Right lobe of liver (tissue), 4 donors: ENCODE data around the gene PGM2.

Experiments
- POLR2A ChIP-seq: fragments of 450-650 bp; IDR thresholded peaks from one replicate; pipeline ENCODE4 v1.6.1; 2017; ENCODE audit warnings: antibody characterized with exemption, mild to moderate bottlenecking
- TF ChIP-seq, protein P1 (sequence below), 4 donors: fragments of 200-600 bp in 3 of 4; fragments of 450-650 bp in 1 of 4; IDR thresholded peaks; one replicate each; pipeline versions ENCODE4 v1.5.1 to v1.8.0; 2016 to 2022; ENCODE audit warnings: antibody characterized with exemption in 4 of 4, mild to moderate bottlenecking in 2 of 4
- donor health status: DM: no; HTN: no; CAD: no.
- donor health status: DM: no; HTN: no; CAD: no.
- donor health status: DM: no; HTN: yes; CAD: no.

- TF ChIP-seq POLR2A: no peak
- TF ChIP-seq, protein P1, sequence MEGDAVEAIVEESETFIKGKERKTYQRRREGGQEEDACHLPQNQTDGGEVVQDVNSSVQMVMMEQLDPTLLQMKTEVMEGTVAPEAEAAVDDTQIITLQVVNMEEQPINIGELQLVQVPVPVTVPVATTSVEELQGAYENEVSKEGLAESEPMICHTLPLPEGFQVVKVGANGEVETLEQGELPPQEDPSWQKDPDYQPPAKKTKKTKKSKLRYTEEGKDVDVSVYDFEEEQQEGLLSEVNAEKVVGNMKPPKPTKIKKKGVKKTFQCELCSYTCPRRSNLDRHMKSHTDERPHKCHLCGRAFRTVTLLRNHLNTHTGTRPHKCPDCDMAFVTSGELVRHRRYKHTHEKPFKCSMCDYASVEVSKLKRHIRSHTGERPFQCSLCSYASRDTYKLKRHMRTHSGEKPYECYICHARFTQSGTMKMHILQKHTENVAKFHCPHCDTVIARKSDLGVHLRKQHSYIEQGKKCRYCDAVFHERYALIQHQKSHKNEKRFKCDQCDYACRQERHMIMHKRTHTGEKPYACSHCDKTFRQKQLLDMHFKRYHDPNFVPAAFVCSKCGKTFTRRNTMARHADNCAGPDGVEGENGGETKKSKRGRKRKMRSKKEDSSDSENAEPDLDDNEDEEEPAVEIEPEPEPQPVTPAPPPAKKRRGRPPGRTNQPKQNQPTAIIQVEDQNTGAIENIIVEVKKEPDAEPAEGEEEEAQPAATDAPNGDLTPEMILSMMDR (IDR thresholded peaks at IDR 0.05): no peak
Measured at GRCh38 chr4:37845201-37845600, 18.7 kb downstream of the PGM2 start.
